HG03135 (cell line): ENCODE data around the gene TSPO.

Experiments
- ATAC-seq: cut with Tn5 transposase; IDR thresholded peaks from one replicate; pipeline ENCODE4 v1.9.1; 2021; ENCODE audit warnings: mild to moderate bottlenecking, moderate library complexity; ENCODE audit not compliant: unreplicated experiment

Gene TSPO

DNA sequence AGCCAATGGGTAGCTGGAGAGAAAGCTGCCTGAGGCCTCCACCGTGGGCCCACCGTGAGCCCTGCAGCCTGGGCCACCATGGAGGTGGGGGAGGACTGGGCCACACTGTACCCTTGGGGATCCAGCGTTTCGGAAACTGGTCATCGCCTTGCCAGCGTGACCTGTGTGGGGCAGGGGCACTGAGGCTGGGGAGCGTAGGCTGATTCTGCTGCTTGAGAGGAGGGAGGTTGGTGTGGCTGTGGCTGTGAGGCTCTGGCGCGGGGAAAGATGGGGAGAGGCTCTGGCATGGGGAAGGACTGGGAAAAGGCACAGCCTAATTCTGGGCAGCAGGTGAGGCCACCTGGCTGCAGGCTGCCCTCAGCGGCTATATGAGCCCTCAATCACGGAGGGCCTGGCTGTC is 48.2 kb downstream of the TSPO start:
- no peak for ATAC-seq

DNA sequence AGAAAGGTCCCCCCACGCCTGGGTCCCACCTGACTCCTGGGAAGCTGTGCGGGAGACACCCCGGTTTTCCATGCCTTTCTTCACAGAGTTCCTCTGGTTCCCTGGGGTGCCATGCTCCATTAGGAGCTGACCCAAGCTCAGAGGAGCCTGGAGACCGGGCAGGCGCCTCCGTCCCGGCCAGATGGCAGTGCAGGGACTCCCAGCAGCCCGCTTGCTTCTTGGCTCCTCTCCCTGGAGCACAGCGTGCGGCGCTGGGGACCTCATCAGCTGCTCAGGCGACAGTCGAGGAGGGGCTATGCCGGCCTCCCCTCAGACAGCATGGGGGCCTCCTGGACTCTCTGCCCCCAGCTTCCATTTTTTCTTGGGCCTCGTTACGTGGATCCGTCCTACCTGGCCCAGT is 48.7 kb downstream of the TSPO start:
- no peak for ATAC-seq

- ATAC-seq = no peak
Measured at GRCh38 chr22:43200555-43200954, 49.2 kb downstream of the TSPO start.

DNA sequence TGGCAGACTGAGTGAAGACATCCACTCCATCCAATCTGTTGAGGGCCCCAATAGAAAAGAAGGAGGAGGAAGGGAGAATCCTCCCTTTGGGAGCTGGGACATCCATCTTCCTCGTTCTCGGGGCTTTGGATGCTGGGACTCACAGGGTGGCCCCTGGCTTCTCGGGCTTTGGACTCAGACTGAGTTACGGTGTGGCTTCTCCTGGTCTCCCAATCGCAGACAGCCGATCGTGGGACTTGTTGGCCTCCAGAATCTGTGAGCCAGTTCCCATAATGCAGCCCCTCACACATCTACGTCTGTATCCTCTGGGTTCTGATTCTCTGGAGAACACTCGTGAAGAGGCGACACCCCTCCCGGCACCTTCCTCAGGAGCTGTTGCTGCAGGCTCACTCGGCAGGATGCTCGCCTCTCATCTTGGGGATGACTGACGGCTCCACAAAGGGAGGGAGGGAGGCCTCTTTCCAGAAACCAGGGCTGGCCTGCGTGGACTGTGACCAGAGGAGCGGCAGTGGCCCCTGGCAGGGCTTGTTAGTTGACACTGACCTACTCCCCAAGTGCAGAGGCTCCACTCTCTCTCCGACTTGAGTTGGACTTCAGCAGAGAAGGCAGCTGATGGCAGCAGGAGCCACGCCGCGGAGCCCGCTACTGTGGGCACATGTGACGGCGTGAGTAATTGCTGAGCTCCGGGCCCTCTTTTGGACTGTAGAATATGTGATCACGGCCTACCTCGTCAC is 50.3 kb downstream of the TSPO start:
- ATAC-seq = no peak

DNA sequence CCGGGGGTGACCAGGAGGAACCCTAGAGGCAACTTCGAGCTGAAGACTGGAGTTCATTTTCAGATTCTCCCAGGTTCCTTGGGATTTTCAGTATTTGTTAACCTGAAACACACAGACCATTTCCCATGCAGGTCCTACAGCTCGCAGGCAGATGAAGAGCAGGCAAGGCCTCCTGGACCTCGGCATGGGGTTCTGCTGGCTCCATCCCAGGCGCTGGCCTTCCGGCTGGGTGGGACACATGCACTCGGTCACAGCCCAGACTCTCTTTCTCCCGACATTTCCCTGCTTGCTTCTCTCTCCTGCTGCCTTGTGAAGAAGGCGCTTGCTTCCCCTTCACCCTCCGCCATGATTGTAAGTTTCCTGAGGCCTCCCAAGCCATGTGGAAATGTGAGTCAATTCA is 51.0 kb downstream of the TSPO start:
- ATAC-seq = no peak

DNA sequence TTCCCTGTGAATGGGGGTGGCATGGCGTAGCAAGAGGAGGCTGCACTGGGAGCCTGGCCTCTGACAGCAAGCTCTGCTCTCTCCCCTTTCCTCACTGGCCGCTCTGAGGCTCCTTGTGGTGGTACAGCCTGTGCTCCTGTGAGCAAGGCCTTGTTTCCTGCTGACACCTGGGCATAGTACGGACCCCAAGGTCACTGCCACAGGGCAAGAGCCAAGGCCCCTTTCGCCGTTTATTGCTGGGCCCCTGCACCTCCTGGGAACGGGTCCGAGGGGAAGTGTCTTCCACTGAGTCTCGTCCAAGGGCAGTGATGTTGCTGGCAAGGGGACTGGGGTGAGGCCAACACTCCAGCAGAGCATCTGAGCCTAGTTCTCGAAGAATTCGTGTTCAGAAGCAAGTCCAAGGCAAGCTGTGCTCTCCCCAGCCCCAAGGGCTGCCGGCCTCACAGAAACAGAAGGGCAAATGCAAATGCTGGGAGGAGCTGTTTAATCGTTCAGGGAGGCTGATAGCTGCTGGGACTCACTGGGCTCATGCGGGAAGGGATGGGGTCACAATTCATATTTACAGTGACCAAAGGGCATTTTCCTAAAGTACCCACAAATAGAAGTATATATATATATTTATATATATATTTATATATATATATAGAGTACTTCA is 51.5 kb downstream of the TSPO start:
- ATAC-seq = no peak

DNA sequence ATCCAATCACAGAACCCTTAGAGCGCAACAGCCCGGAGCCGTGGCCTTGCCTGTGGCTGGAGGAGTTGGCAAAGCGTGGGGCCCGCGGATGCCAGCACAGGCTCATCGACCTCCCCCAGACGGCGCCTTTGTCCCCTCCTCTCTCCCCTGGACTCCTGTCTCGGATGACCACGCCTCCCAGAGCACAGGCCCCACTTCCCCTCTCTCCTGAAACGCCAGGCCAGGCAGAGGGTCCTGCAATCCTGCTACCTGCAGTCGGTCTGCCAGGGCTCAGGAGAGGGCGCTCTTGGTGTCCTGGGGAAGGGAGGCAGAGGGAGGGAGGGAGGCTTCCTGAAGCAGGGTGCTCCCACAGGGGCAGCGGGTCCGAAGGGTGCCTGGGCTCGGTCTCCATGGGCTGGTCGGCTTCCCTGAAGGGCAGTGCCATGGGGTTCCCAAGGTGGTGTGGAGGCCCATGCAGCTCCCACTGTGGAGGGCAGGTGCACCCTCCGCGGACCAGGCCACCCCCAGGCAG is 52.2 kb downstream of the TSPO start:
- ATAC-seq = no peak

DNA sequence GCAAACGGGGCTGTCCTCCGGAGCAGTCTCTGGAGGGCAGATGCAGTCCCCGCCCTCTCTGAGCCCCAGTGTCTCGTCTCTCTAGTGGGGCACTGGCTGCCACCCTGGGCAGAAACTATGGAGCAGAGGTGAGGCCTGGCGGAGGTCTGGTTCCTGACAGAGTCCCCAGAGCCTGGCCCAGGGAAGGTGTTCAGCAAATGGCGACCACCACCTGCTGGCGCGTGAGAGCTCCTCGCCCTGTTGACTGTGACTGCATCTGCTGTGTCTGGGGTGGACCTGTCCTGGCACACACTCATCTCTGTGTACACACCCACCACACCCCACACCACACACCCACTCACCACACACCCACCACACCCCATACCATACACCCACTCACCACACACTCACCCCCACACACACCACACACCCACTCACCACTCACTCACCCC is 53.9 kb downstream of the TSPO start:
- ATAC-seq = no peak

DNA sequence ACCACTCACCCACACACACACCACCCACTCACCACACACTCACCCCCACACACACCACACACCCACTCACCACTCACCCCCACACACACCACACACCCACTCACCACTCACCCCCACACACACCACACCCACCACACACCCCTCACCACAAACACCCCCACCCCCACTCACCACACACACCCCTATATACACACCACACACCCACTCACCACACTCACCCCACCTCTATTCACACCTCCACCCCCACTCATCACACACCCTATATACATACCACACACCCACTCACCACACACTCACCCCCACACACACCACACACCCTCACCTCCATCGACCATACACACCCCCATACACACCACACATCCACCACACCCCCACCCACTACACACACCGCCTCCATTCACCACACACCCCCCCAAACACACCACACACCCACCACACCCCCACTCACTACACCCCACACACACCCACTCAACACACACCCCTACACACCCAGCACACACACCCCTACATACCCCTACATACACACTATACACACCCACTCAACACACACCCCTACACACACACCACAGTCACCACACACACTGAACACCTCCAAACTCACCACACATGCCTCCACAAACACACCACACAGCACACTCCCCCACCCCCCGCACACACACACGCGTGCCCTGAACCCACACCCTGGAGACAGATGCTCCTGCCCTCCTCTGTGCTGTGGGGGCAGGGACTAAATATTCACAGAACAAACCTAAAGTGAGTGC is 54.6 kb downstream of the TSPO start:
- no peak for ATAC-seq

- ATAC-seq = no peak
Measured at GRCh38 chr22:43206509-43207161, 55.3 kb downstream of the TSPO start.

DNA sequence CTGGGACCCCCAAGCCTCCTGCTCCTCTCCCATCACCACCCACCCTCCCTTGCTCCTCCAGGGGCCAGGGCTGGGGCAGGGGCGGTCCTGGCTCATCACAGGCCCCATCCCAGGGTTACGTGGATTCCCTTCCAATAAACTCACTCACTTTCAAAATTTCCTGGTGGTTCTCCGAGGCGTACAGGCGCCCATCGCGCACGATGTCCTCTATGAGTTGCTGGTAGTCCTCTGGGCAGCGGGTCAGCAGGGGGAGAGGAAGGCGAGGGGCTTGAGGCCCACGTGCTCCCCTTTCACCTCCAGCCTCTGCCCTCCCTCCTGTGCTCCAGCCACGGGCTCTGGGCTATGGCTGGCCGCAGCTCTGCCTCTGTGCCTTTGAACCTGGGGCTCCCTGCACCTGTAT is 56.0 kb downstream of the TSPO start:
- no peak for ATAC-seq

- no peak for ATAC-seq
Measured at GRCh38 chr22:43207849-43208702, 56.7 kb downstream of the TSPO start.

GRCh38 chr22:43208703-43209522 is 57.6 kb downstream of the TSPO start:
- ATAC-seq = no peak

DNA sequence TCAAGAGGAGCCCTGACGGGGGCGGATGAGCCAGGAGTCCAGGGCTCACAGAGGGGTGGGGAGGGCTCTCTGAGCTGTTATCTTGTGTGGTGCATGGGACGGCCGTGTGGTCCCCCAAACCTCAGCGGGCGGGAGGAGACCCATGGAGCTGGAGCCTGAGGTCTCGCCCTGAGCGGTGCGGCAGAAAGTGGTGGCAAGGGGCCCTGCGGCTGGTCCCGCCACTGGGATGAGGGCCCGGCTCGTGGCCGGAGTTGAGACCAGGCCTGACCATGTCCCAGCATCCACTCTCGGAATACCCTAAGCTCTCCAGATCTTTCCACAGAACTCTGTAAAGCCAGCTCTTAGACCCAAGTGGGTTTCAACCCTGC is 58.1 kb downstream of the TSPO start:
- ATAC-seq = no peak

DNA sequence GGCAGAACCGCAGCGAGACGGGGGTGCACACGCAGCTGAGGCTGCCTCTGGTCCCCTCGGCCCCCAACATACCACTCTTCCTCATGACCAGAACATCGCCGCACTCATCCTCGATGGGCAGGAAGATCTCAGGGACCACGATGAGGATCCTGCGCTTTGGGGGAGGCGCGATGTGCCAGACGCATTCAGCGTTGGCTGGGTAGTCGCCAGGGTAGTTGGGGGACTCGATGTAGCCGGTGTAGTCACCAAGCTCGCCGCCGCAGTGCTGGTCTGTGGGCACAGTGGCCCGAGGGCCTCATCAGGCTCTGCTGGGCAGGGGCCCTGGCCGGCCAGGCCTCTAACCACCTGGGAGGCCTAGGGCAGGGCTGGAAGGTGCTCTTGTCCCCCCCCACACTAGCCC is 58.6 kb downstream of the TSPO start:
- no peak for ATAC-seq

DNA sequence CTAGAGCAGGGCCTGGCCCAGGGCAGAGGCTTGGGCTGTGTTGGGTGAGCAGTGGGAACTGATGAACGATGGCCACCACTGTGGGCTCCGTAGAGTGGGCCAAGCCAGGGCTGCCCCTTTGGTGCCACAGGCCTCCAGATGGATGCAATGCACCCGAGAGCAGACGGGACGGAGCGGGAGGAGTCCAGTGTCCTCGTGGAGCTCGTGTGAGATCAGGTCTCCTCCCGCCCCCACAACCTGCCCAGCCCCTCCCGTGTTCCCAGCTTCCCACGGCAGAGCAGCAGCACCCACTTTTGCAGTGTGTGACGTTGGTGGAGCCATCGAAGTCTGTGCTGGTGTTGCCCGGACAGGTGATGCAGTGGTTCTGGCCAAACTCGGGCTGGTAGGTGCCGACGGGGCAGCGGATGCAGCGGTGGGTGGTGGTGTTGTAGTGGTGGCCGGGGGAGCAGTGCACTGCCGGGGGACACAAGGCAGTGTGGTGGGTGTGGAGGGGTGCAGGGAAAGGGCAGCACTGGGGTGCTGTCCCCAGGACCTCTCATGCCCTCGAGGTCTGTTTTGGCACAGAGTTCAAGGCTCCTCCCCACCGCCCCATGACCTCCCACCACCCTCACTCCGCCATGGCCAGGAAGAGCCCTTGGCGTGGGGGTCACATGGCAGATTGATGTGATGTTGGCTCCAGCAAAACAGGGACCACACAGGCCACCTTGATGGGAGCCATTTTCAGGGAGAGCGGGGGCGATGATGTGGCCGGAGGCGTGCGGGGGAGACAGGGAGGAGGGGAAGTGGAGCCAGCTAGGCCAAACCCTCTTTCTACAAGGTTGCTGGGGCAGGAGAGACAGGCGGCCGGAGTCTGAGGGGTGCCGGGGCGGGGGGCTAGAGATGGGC is 59.5 kb downstream of the TSPO start:
- ATAC-seq = no peak

DNA sequence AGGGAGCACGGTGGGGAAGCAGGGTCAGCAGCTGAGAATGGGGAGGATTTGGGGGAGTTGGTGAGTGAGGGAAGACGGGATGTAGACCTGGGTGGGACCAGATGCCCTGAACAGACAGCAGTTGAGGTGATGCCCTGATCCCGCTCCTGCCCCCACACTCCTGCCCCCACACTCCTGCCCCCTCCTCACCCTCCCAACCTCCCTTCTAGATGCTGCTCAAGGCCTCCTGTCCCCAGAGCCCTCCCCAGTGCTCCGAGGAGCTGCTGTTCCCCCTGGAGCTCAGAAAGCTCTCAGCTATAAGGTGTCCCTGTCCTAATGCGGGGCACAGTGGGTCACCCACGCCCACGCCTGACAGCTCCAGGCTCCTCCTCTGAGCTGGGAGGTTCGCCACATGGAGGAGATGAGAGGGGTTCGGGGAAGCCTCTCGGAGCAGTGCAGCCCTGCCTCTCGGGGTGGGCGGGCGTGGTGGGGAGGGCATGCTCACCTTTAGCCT is 60.6 kb downstream of the TSPO start:
- no peak for ATAC-seq

DNA sequence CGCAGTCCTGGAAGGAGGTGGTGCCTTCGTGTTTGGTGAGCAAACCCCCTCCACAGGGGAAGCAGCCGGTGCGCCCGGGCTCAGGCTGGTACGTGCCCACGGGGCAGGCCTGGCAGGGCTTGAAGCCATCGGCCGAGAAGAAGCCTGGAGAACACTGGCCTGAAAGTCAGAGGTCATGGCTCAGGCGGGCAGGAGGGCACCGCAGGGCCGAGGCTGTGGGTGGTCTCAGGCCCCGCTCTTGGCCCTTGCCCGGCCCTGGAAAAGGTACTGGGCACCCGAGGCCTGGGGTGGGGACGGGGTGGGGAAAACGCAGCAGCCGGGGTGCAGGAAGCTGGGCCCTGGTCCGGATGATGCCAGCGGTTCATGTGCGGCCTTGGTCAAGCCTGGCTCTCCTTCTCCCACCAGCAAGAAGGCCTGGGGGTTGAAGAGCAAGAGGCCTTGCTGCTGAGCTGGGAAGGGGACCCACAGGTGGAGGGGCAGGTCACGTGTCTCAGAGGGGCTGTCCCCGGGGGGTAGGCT is 61.1 kb downstream of the TSPO start:
- no peak for ATAC-seq
